Retinal pigment epithelial cell (primary cell): Measurements from ENCODE around the gene ATP6AP1.
A peak's percentile ranks its signal among the peaks of the same experiment; 100 is the strongest.

Experiments
- DNase-seq: peaks from one replicate; pipeline ENCODE4 v3.0.0-alpha.2; 2010; ENCODE audit warnings: low read depth
- H3K4me3 ChIP-seq: 2 replicates; pipeline ENCODE4 v1.5.1; 2011; ENCODE audit warnings: mild to moderate bottlenecking, low read length, control low read depth, moderate library complexity
- CTCF ChIP-seq: conservative IDR thresholded peaks from 2 replicates; pipeline ENCODE4 v1.5.1; 2011; ENCODE audit warnings: low read depth, low read length, control low read depth, inconsistent platforms

ATP6AP1 gene

GRCh38 chrX:154434394-154435168 lies 6.1 kb downstream of the ATP6AP1 start:
- no peak for TF ChIP-seq CTCF
- DNase-seq: no peak
- no peak overlapping the region for H3K4me3 ChIP-seq

GRCh38 chrX:154435171-154435733 lies 6.8 kb downstream of the ATP6AP1 start:
- TF ChIP-seq CTCF: no peak
- no peak overlapping the region for H3K4me3 ChIP-seq
- no peak for DNase-seq

GRCh38 chrX:154436374-154436982 lies 8.0 kb downstream of the ATP6AP1 start:
- TF ChIP-seq CTCF: no peak
- no peak for DNase-seq

GRCh38 chrX:154436983-154437752 lies 8.7 kb downstream of the ATP6AP1 start, which contains the start of gene GDI1:
GDI1 (plus strand) TSS chrX:154437154; CDS start chrX:154437255, 101 bp downstream.
- DNase-seq: no peak
- TF ChIP-seq CTCF: no peak
- H3K4me3 ChIP-seq: peak within 1 kb of the TSS; percentile 65

More at GRCh38 chrX:154436374-154436982, 8.0 kb downstream of the ATP6AP1 start:
- H3K4me3 ChIP-seq: peak overlapping the region; percentile 24

GRCh38 chrX:154437971-154438893 lies 9.8 kb downstream of the ATP6AP1 start:
- peak overlapping the region; percentile 65 for H3K4me3 ChIP-seq
- no peak for TF ChIP-seq CTCF
- no peak for DNase-seq

- no peak for DNase-seq
- no peak overlapping the region for H3K4me3 ChIP-seq
- no peak for TF ChIP-seq CTCF
These were observed 11.4 kb downstream of the ATP6AP1 start for GRCh38 chrX:154439841-154440240.
